ENCODE data around the gene CDON.

DNA sequence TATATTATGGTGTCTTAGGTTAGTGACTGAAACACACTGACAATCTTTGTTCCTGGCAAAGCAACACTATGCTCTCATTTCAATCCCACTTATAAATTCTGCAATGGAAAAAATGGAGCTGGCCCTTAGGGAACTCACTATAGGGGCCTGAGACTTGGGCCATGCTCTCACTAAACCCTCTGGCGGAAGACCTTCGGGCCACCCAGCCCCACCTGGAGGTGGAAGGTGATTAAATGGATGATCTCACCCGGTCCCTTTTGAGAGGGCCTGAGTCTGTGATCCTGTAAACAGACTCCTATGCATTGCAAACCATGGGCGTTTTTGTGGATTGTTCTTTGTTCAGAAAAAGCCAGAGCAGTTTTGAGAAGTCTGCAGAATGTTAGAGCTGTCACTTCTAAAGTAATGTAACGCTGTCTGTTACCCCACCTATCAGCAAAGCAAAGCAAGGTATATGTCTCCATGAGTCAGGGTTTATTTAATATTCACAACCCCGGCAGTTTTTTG is 17.0 kb upstream of the CDON start:
- TF ChIP-seq, protein P1, sequence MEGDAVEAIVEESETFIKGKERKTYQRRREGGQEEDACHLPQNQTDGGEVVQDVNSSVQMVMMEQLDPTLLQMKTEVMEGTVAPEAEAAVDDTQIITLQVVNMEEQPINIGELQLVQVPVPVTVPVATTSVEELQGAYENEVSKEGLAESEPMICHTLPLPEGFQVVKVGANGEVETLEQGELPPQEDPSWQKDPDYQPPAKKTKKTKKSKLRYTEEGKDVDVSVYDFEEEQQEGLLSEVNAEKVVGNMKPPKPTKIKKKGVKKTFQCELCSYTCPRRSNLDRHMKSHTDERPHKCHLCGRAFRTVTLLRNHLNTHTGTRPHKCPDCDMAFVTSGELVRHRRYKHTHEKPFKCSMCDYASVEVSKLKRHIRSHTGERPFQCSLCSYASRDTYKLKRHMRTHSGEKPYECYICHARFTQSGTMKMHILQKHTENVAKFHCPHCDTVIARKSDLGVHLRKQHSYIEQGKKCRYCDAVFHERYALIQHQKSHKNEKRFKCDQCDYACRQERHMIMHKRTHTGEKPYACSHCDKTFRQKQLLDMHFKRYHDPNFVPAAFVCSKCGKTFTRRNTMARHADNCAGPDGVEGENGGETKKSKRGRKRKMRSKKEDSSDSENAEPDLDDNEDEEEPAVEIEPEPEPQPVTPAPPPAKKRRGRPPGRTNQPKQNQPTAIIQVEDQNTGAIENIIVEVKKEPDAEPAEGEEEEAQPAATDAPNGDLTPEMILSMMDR (IDR thresholded peaks at IDR 0.05) = no peak
- no peak for TF ChIP-seq ZFX (IDR thresholded peaks at IDR 0.05; ENCODE audit: borderline replicate concordance)

All from 22Rv1 (cell line).